HEK293 (cell line): Measurements from ENCODE around the gene PUM2.

Experiments
- CTCF ChIA-PET: fragments of 350-600 bp; formaldehyde crosslinking; extraction: SDS; loops from one replicate; lab custom pipeline; 2021; ENCODE audit warnings: antibody characterized with exemption; lab: Yijun Ruan, JAX
- POLR2A ChIA-PET: fragments of 300-600 bp; formaldehyde crosslinking; extraction: SDS; loops from one replicate; lab custom pipeline; 2020; ENCODE audit warnings: antibody characterized with exemption, inconsistent platforms; lab: Yijun Ruan, JAX
- H3K27ac ChIP-seq: fragments of 200-500 bp; sonication (Bioruptor generic); 2 replicates; pipeline ENCODE4 v1.5.1; 2014; ENCODE audit warnings: low read depth, low read length, control low read depth, inconsistent platforms; ENCODE audit errors: extremely low read depth
- H3K36me3 ChIP-seq, 2 experiments: fragments of 200-500 bp in 1 of 2; sonication (Bioruptor generic) in 1 of 2; 1 replicate in 1 of 2; 2 replicates in 1 of 2; pipeline ENCODE4 v1.5.1; 2014 to 2017; ENCODE audit warnings: inconsistent platforms in 2 of 2, low read length in 2 of 2; ENCODE audit not compliant: control insufficient read depth in 2 of 2, insufficient read depth in 1 of 2
- H3K4me1 ChIP-seq: fragments of 200-500 bp; sonication (Bioruptor generic); 2 replicates; pipeline ENCODE4 v1.5.1; 2014; ENCODE audit warnings: mild to moderate bottlenecking, low read length, inconsistent platforms; ENCODE audit not compliant: control insufficient read depth, insufficient read depth
- H3K4me3 ChIP-seq: 2 replicates; pipeline ENCODE4 v1.5.1; 2011; ENCODE audit warnings: low read depth, mild to moderate bottlenecking, control low read depth, low read length, moderate library complexity
- H3K9me3 ChIP-seq: fragments of 200-500 bp; sonication (Bioruptor generic); 2 replicates; pipeline ENCODE4 v1.5.1; 2014; ENCODE audit warnings: low read depth, low read length, inconsistent platforms; ENCODE audit not compliant: control insufficient read depth, insufficient read depth
- GLI2 ChIP-seq: fragments of 450-650 bp; formaldehyde crosslinking; IDR thresholded peaks from 2 replicates; pipeline ENCODE4; 2017; ENCODE audit warnings: missing biosample characterization, missing genetic modification characterization, low read depth, borderline replicate concordance
- HOXA7 ChIP-seq: sonication (generic); formaldehyde crosslinking; IDR thresholded peaks from 2 replicates; pipeline ENCODE4 v1.8.1; 2022; ENCODE audit warnings: missing genetic modification reagents, borderline replicate concordance
- MZF1 ChIP-seq: fragments of 450-650 bp; formaldehyde crosslinking; IDR thresholded peaks from 2 replicates; pipeline ENCODE4 v1.5.1; 2017; ENCODE audit warnings: missing biosample characterization, missing genetic modification characterization, borderline replicate concordance
- PRDM10 ChIP-seq: fragments of 450-650 bp; formaldehyde crosslinking; IDR thresholded peaks from 2 replicates; pipeline ENCODE4 v1.5.1; 2016; ENCODE audit warnings: missing biosample characterization, missing genetic modification characterization
- PRDM6 ChIP-seq: fragments of 450-650 bp; formaldehyde crosslinking; IDR thresholded peaks from 2 replicates; pipeline ENCODE4 v1.5.1; 2017; ENCODE audit warnings: missing biosample characterization, missing genetic modification characterization
- REPIN1 ChIP-seq: fragments of 450-650 bp; formaldehyde crosslinking; IDR thresholded peaks from 2 replicates; pipeline ENCODE4 v1.5.1; 2017; ENCODE audit warnings: missing biosample characterization, missing genetic modification characterization, low read depth
- REST ChIP-seq: fragments of 450-650 bp; formaldehyde crosslinking; IDR thresholded peaks from 2 replicates; pipeline ENCODE4 v1.5.1; 2016; ENCODE audit warnings: missing biosample characterization, missing genetic modification characterization
- SETDB1 ChIP-seq: IDR thresholded peaks from one replicate; pipeline ENCODE4 v1.6.1; 2017; ENCODE audit warnings: mild to moderate bottlenecking, low read length, moderate library complexity, mixed read lengths; ENCODE audit not compliant: insufficient read length
- WT1 ChIP-seq: fragments of 450-650 bp; formaldehyde crosslinking; IDR thresholded peaks from 2 replicates; pipeline ENCODE4 v1.5.1; 2016; ENCODE audit warnings: missing biosample characterization, missing genetic modification characterization
- ZBTB20 ChIP-seq: fragments of 450-650 bp; formaldehyde crosslinking; IDR thresholded peaks from 2 replicates; pipeline ENCODE4 v1.5.1; 2016; ENCODE audit warnings: missing biosample characterization, missing genetic modification characterization
- ZBTB48 ChIP-seq: fragments of 450-650 bp; formaldehyde crosslinking; IDR thresholded peaks from 2 replicates; pipeline ENCODE4 v1.5.1; 2016; ENCODE audit warnings: missing biosample characterization, missing genetic modification characterization
- ZBTB8A ChIP-seq: fragments of 450-650 bp; formaldehyde crosslinking; IDR thresholded peaks from 2 replicates; pipeline ENCODE4 v1.5.1; 2016; ENCODE audit warnings: missing biosample characterization, missing genetic modification characterization
- ZFP37 ChIP-seq: fragments of 450-650 bp; formaldehyde crosslinking; IDR thresholded peaks from 2 replicates; pipeline ENCODE4 v1.5.1; 2016; ENCODE audit warnings: missing biosample characterization, missing genetic modification characterization
- ZIC2 ChIP-seq: fragments of 450-650 bp; formaldehyde crosslinking; IDR thresholded peaks from 2 replicates; pipeline ENCODE4 v1.5.1; 2016; ENCODE audit warnings: missing biosample characterization, missing genetic modification characterization
- ZNF148 ChIP-seq: fragments of 450-650 bp; formaldehyde crosslinking; IDR thresholded peaks from 2 replicates; pipeline ENCODE4 v1.5.0; 2017; ENCODE audit warnings: missing biosample characterization, missing genetic modification characterization, borderline replicate concordance
- ZNF24 ChIP-seq: fragments of 450-650 bp; formaldehyde crosslinking; IDR thresholded peaks from 2 replicates; pipeline ENCODE4 v1.5.1; 2016; ENCODE audit warnings: missing biosample characterization, missing genetic modification characterization
- ZNF366 ChIP-seq: fragments of 450-650 bp; formaldehyde crosslinking; conservative IDR thresholded peaks from 2 replicates; pipeline ENCODE4 v1.5.1; 2016; ENCODE audit warnings: missing biosample characterization, missing genetic modification characterization
- ZNF426 ChIP-seq: fragments of 450-650 bp; formaldehyde crosslinking; IDR thresholded peaks from 2 replicates; pipeline ENCODE4 v1.5.1; 2017; ENCODE audit warnings: missing biosample characterization, missing genetic modification characterization, mild to moderate bottlenecking, inconsistent platforms, moderate library complexity
- ZNF473 ChIP-seq: fragments of 450-650 bp; formaldehyde crosslinking; IDR thresholded peaks from 2 replicates; pipeline ENCODE4 v1.5.1; 2017; ENCODE audit warnings: missing biosample characterization, missing genetic modification characterization
- ZNF510 ChIP-seq: fragments of 450-650 bp; formaldehyde crosslinking; IDR thresholded peaks from 2 replicates; pipeline ENCODE4 v1.5.1; 2018; ENCODE audit warnings: mild to moderate bottlenecking, missing genetic modification characterization, missing biosample characterization; ENCODE audit not compliant: insufficient replicate concordance
- ZNF664 ChIP-seq: fragments of 450-650 bp; formaldehyde crosslinking; IDR thresholded peaks from 2 replicates; pipeline ENCODE4 v1.5.1; 2016; ENCODE audit warnings: missing biosample characterization, missing genetic modification characterization
- ZNF677 ChIP-seq: fragments of 450-650 bp; IDR thresholded peaks from 2 replicates; pipeline ENCODE4 v1.5.0; 2018; ENCODE audit warnings: missing biosample characterization, mild to moderate bottlenecking, missing genetic modification characterization, moderate library complexity
- ZNF792 ChIP-seq: fragments of 450-650 bp; formaldehyde crosslinking; IDR thresholded peaks from 2 replicates; pipeline ENCODE4 v1.5.1; 2016; ENCODE audit warnings: missing biosample characterization, missing genetic modification characterization
- ZNF843 ChIP-seq: fragments of 450-650 bp; formaldehyde crosslinking; IDR thresholded peaks from 2 replicates; pipeline ENCODE4 v1.5.1; 2016; ENCODE audit warnings: missing biosample characterization, missing genetic modification characterization
- ZSCAN23 ChIP-seq: fragments of 450-650 bp; formaldehyde crosslinking; IDR thresholded peaks from 2 replicates; pipeline ENCODE4 v1.5.1; 2016; ENCODE audit warnings: missing biosample characterization, missing genetic modification characterization

The PUM2 gene

GRCh38 chr2:20382965-20383810 lies 32.5 kb upstream of the PUM2 start (continued):
- TF ChIP-seq ZNF677 (tag by site-specific recombination): no peak
- no peak for TF ChIP-seq ZBTB8A

- Histone ChIP-seq H3K36me3 (no peaks in the 10 kb centered on the region), H3K4me1 (peaks cover 10% of the 10 kb centered on the region), H3K9me3 (no peaks in the 10 kb centered on the region), H3K27ac (no peak overlapping the region), H3K4me3 (no peak overlapping the region)
- ChIA-PET POLR2A (interaction anchor here (0.6 to 0.9 kb wide), 3 partner anchors 10 to 66 kb away, joined by 3 to 6 read pairs (median 3); partner anchors contain the start of gene RHOB), CTCF (interaction anchor here (0.5 to 5.7 kb wide), 10 partner anchors 30 to 273 kb away, joined by 3 to 45 read pairs (median 3); partner anchors contain the start of gene HS1BP3)
- TF ChIP-seq PRDM10 (tag by site-specific recombination) (no peak), ZNF664 (tag by site-specific recombination) (0 out of 2 replicates have a peak, but pooled peaks have one; percentile 42), ZBTB48 (tag by site-specific recombination) (no peak), HOXA7 (CRISPR knock-in tag) (no peak), ZNF792 (tag by site-specific recombination) (no peak), ZNF366 (no peak), WT1 (tag by site-specific recombination) (no peak), ZNF426 (tag by site-specific recombination) (no peak), MZF1 (no peak), ZNF148 (tag by site-specific recombination) (no peak), ZNF473 (tag by site-specific recombination) (no peak), ZNF843 (no peak), PRDM6 (tag by site-specific recombination) (no peak), ZSCAN23 (tag by site-specific recombination) (no peak), REPIN1 (no peak), GLI2 (tag by site-specific recombination) (no peak), ZNF24 (tag by site-specific recombination) (no peak), ZBTB20 (tag by site-specific recombination) (no peak), REST (tag by site-specific recombination) (no peak), ZNF510 (tag by site-specific recombination) (no peak), ZIC2 (tag by site-specific recombination) (0 out of 2 replicates have a peak, but pooled peaks have one; percentile 22), ZFP37 (no peak), SETDB1 (no peak)
Measured at GRCh38 chr2:20381457-20381856, 30.8 kb upstream of the PUM2 start.
